NT2/D1 (cell line): ENCODE data around the gene ASPG.

Source experiments
- DNase-seq: peaks from one replicate; pipeline ENCODE4 v3.0.0-alpha.2; 2011; ENCODE audit warnings: low read depth, low spot score
- H3K27me3 ChIP-seq: 2 replicates; pipeline ENCODE4 v1.6.0; 2011; ENCODE audit warnings: mild to moderate bottlenecking; ENCODE audit not compliant: insufficient read length, insufficient read depth
- H3K36me3 ChIP-seq: 2 replicates; pipeline ENCODE4 v1.6.1; 2011; ENCODE audit warnings: mild to moderate bottlenecking, low read length, mixed read lengths; ENCODE audit not compliant: insufficient read depth, insufficient read length
- H3K4me1 ChIP-seq: 2 replicates; pipeline ENCODE4 v1.5.1; 2011; ENCODE audit not compliant: insufficient read depth, insufficient read length
- H3K4me3 ChIP-seq: 2 replicates; pipeline ENCODE4 v1.5.1; 2011; ENCODE audit warnings: low read depth; ENCODE audit not compliant: insufficient read length
- H3K9ac ChIP-seq: 2 replicates; pipeline ENCODE4 v1.6.0; 2011; ENCODE audit warnings: low read depth; ENCODE audit not compliant: insufficient read length
- H3K9me3 ChIP-seq: 2 replicates; pipeline ENCODE4 v1.5.1; 2011; ENCODE audit warnings: mild to moderate bottlenecking, low read length; ENCODE audit not compliant: insufficient read depth
- SUZ12 ChIP-seq: IDR thresholded peaks from 2 replicates; pipeline ENCODE4 v1.6.1; 2011; ENCODE audit not compliant: insufficient read length, insufficient read depth; ENCODE audit errors: extremely low read depth
- YY1 ChIP-seq: IDR thresholded peaks from 2 replicates; pipeline ENCODE4 v1.6.1; 2011; ENCODE audit not compliant: insufficient read length, insufficient read depth
- ZNF274 ChIP-seq: IDR thresholded peaks from 2 replicates; pipeline ENCODE4 v1.6.1; 2011; ENCODE audit warnings: mild to moderate bottlenecking, low read depth, low read length

Gene ASPG

GRCh38 chr14:104064003-104064402, 21.5 kb upstream of the ASPG start:
- DNase-seq, result no peak
- Histone ChIP-seq H3K9ac (no peak overlapping the region), H3K4me1 (no peaks in the 10 kb centered on the region), H3K4me3 (no peak overlapping the region), H3K36me3 (no peaks in the 10 kb centered on the region), H3K9me3 (peaks cover 17% of the 10 kb centered on the region; the same call in 1 of the 2 replicates), H3K27me3 (no peaks in the 10 kb centered on the region)
- TF ChIP-seq ZNF274 (no peak), YY1 (no peak), SUZ12 (no peak)

- Histone ChIP-seq H3K4me3 (no peak overlapping the region), H3K9me3 (peaks cover 17% of the 10 kb centered on the region; the same call in 1 of the 2 replicates), H3K27me3 (no peaks in the 10 kb centered on the region), H3K4me1 (no peaks in the 10 kb centered on the region), H3K36me3 (no peaks in the 10 kb centered on the region), H3K9ac (no peak overlapping the region)
- TF ChIP-seq SUZ12 (no peak), ZNF274 (no peak), YY1 (no peak)
- no peak for DNase-seq
These were observed 19.2 kb upstream of the ASPG start for GRCh38 chr14:104066279-104066678.

- DNase-seq, result no peak
- Histone ChIP-seq H3K4me1 (no peaks in the 10 kb centered on the region), H3K9ac (no peak overlapping the region), H3K4me3 (no peak overlapping the region), H3K27me3 (no peaks in the 10 kb centered on the region), H3K36me3 (no peaks in the 10 kb centered on the region), H3K9me3 (peaks cover 17% of the 10 kb centered on the region; the same call in 1 of the 2 replicates)
- TF ChIP-seq ZNF274, result no peak
- TF ChIP-seq SUZ12, result no peak
- TF ChIP-seq YY1, result no peak
These were observed 18.7 kb upstream of the ASPG start for GRCh38 chr14:104066719-104067295.

- TF ChIP-seq SUZ12 (no peak), ZNF274 (no peak), YY1 (no peak)
- H3K9me3 ChIP-seq, result peaks cover 29% of the 10 kb centered on the region; the same call in 1 of the 2 replicates
- no peak overlapping the region for H3K9ac ChIP-seq
- no peaks in the 10 kb centered on the region for H3K27me3 ChIP-seq
- no peaks in the 10 kb centered on the region for H3K4me1 ChIP-seq
- DNase-seq, result no peak
- no peak overlapping the region for H3K4me3 ChIP-seq
- no peaks in the 10 kb centered on the region for H3K36me3 ChIP-seq
These were observed 16.0 kb upstream of the ASPG start for GRCh38 chr14:104069541-104069940.

GRCh38 chr14:104072586-104072985, 12.9 kb upstream of the ASPG start:
- H3K9me3 ChIP-seq, result peaks cover 12% of the 10 kb centered on the region; the same call in 1 of the 2 replicates
- H3K36me3 ChIP-seq, result no peaks in the 10 kb centered on the region
- H3K27me3 ChIP-seq, result no peaks in the 10 kb centered on the region
- TF ChIP-seq SUZ12, result no peak
- TF ChIP-seq YY1, result no peak
- TF ChIP-seq ZNF274, result no peak
- H3K4me3 ChIP-seq, result no peak overlapping the region
- H3K4me1 ChIP-seq, result no peaks in the 10 kb centered on the region
- H3K9ac ChIP-seq, result no peak overlapping the region
- DNase-seq, result no peak

- Histone ChIP-seq H3K27me3 (no peaks in the 10 kb centered on the region), H3K4me1 (no peaks in the 10 kb centered on the region), H3K9me3 (peaks cover 12% of the 10 kb centered on the region; the same call in 1 of the 2 replicates), H3K9ac (no peak overlapping the region), H3K4me3 (no peak overlapping the region), H3K36me3 (no peaks in the 10 kb centered on the region)
- TF ChIP-seq SUZ12 (no peak), YY1 (no peak), ZNF274 (no peak)
- DNase-seq, result no peak
These were observed 11.7 kb upstream of the ASPG start for GRCh38 chr14:104073764-104074163.

- H3K9me3 ChIP-seq, result peaks cover 12% of the 10 kb centered on the region; the same call in 1 of the 2 replicates
- H3K4me1 ChIP-seq, result no peaks in the 10 kb centered on the region
- no peak overlapping the region for H3K4me3 ChIP-seq
- H3K9ac ChIP-seq, result no peak overlapping the region
- H3K36me3 ChIP-seq, result no peaks in the 10 kb centered on the region
- no peaks in the 10 kb centered on the region for H3K27me3 ChIP-seq
- TF ChIP-seq YY1, result no peak
- TF ChIP-seq ZNF274, result no peak
- no peak for TF ChIP-seq SUZ12
- DNase-seq, result no peak
These were observed 9.9 kb upstream of the ASPG start for GRCh38 chr14:104075530-104076151.

- Histone ChIP-seq H3K9ac (no peak overlapping the region), H3K4me3 (no peak overlapping the region), H3K9me3 (peaks cover 12% of the 10 kb centered on the region; the same call in 1 of the 2 replicates), H3K4me1 (no peaks in the 10 kb centered on the region), H3K27me3 (no peaks in the 10 kb centered on the region), H3K36me3 (no peaks in the 10 kb centered on the region)
- TF ChIP-seq ZNF274, result no peak
- TF ChIP-seq YY1, result no peak
- TF ChIP-seq SUZ12, result no peak
- no peak for DNase-seq
These were observed 8.8 kb upstream of the ASPG start for GRCh38 chr14:104076743-104077142.
